Measurements from ENCODE around the gene CILP. TPM values are rescaled to one million over a fixed set of nuclear protein-coding genes. Genes with fewer than 3 reads are reported as not detected.

The CILP gene
- polyA plus RNA-seq, 1 donor: 3.8 TPM

GRCh38 chr15:65226221-65226620, 14.9 kb upstream of the CILP start:
- no peak for DNase-seq

GRCh38 chr15:65223996-65224395, 12.7 kb upstream of the CILP start:
- DNase-seq: no peak

GRCh38 chr15:65222891-65223290, 11.6 kb upstream of the CILP start:
- no peak for DNase-seq

GRCh38 chr15:65221697-65222096, 10.4 kb upstream of the CILP start:
- DNase-seq: no peak

- DNase-seq: no peak
Measured at GRCh38 chr15:65219137-65219536, 7.9 kb upstream of the CILP start.

GRCh38 chr15:65217526-65218482, 6.5 kb upstream of the CILP start:
- DNase-seq: no peak

GRCh38 chr15:65215496-65215895, 4.2 kb upstream of the CILP start:
- no peak for DNase-seq

- no peak for DNase-seq
Measured at GRCh38 chr15:65214010-65214409, 2.7 kb upstream of the CILP start.

GRCh38 chr15:65213241-65213640, 2.0 kb upstream of the CILP start:
- DNase-seq: no peak

- no peak for DNase-seq
Measured at GRCh38 chr15:65212097-65212496, 824 bp upstream of the CILP start.

GRCh38 chr15:65211482-65211982, 259 bp upstream of the CILP start:
- peak; percentile 76 for DNase-seq

- no peak for DNase-seq
Measured at GRCh38 chr15:65209701-65210643, 1.3 kb downstream of the CILP start.

GRCh38 chr15:65208647-65209046, 2.6 kb downstream of the CILP start:
- no peak for DNase-seq

GRCh38 chr15:65207280-65207840, 3.9 kb downstream of the CILP start:
- DNase-seq: no peak

- DNase-seq: no peak
Measured at GRCh38 chr15:65206750-65207149, 4.5 kb downstream of the CILP start.

- no peak for DNase-seq
Measured at GRCh38 chr15:65204931-65205660, 6.2 kb downstream of the CILP start.

- no peak for DNase-seq
Measured at GRCh38 chr15:65204236-65204930, 6.9 kb downstream of the CILP start.

GRCh38 chr15:65201918-65202317, 9.4 kb downstream of the CILP start:
- no peak for DNase-seq

- DNase-seq: no peak
Measured at GRCh38 chr15:65198571-65198970, 12.7 kb downstream of the CILP start.

- no peak for DNase-seq
Measured at GRCh38 chr15:65197337-65197645, 14.0 kb downstream of the CILP start.

Data from left kidney (tissue), 2 donors.